Endothelial cell (in vitro differentiated cells): ENCODE data around the gene NAA10. TPM values are rescaled to one million over a fixed set of nuclear protein-coding genes. Genes with fewer than 3 reads are reported as not detected.

Experiments used
- DNase-seq: peaks from one replicate; pipeline ENCODE4 v3.0.0; 2021; ENCODE audit warnings: low spot score
- H3K27ac Mint-ChIP-seq: one replicate; pipeline ENCODE4 v1.8.0; 2021; ENCODE audit warnings: mixed read lengths, inconsistent platforms; ENCODE audit not compliant: unreplicated experiment
- H3K27me3 Mint-ChIP-seq: one replicate; pipeline ENCODE4 v1.8.0; 2021; ENCODE audit warnings: mild to moderate bottlenecking, moderate library complexity, mixed read lengths, inconsistent platforms; ENCODE audit not compliant: unreplicated experiment
- H3K36me3 Mint-ChIP-seq: one replicate; pipeline ENCODE4 v1.8.0; 2021; ENCODE audit warnings: mild to moderate bottlenecking, low read depth, mixed read lengths, inconsistent platforms; ENCODE audit not compliant: unreplicated experiment
- H3K4me1 Mint-ChIP-seq: one replicate; pipeline ENCODE4 v1.8.0; 2021; ENCODE audit warnings: mild to moderate bottlenecking, mixed read lengths, inconsistent platforms; ENCODE audit not compliant: unreplicated experiment
- H3K4me3 Mint-ChIP-seq: one replicate; pipeline ENCODE4 v1.8.0; 2021; ENCODE audit warnings: mild to moderate bottlenecking, mixed read lengths, inconsistent platforms; ENCODE audit not compliant: unreplicated experiment
- H3K9me3 Mint-ChIP-seq: one replicate; pipeline ENCODE4 v1.8.0; 2021; ENCODE audit warnings: mixed read lengths, inconsistent platforms; ENCODE audit not compliant: unreplicated experiment
- total RNA-seq: library from RNA; stranded (reverse); fragmentation: NEBNext Ultra II Directional; extraction: Animal tissue kit (Norgen Biotek cat#: 25700); gene quantifications from one replicate; pipeline ENCODE4 v1.2.1, GENCODE V29; 2021; ENCODE audit not compliant: unreplicated experiment
- TF ChIP-seq, protein P1 (sequence below): fragments of 200-600 bp; sonication (generic); IDR thresholded peaks from one replicate; pipeline ENCODE4 v1.5.0; 2021; ENCODE audit warnings: antibody characterized with exemption; ENCODE audit not compliant: unreplicated experiment

The NAA10 gene
- total RNA-seq, 1 donor from 2014 or later = 85.5 TPM

DNA sequence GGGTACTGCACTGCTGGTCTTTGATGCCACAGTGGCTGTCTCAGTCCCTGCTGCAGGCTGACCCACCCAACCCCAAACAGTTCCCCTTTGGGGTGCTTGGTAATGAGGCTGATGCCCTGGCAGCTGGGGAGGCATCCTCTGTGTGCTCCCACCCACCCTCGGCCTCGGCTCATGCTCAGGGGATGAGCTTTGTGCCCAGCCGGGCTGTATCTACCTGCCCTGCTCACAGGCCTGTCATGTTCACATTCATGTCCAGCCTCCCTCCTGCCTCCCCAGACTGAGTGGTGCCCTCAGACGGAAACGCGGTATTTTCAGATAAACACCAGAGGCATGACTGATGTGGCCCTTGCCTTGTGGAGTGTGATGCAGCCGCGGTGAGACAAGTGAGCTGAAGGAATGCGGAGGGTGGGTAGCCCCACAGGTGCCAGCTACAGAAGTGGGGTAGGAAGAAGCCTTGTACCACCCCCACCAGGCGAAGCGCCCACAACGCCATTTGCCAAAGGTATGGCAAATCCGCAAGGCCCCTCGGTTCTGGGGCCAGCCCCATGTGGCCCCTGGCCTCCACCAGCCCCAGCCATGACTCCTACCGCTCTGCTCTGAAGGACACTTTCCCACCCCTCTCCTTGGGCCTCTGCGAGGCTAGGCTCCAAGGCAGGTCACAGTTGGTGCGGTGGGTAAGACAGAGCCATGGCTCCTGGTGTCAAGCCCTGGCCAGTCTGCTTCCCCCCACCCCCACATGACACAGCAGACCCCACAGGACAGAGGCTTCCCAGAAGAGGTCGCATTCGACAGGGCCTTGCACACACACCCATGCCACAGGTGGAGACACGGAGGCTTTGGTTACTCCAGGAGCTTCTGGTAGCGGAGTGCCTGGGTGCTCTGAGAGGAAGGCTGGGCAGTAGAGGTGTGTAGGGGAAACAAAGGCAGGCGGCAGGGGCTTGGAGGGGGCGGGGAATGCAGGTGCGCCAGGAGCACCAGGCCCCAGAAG is 11.4 kb upstream of the NAA10 start:
- no peak for DNase-seq
- Mint-ChIP-seq H3K4me3 (no peak overlapping the region), H3K36me3 (peaks cover 7% of the 10 kb centered on the region), H3K27ac (no peak overlapping the region), H3K4me1 (peaks cover 13% of the 10 kb centered on the region), H3K27me3 (peaks cover 5% of the 10 kb centered on the region), H3K9me3 (no peaks in the 10 kb centered on the region)
- TF ChIP-seq, protein P1, sequence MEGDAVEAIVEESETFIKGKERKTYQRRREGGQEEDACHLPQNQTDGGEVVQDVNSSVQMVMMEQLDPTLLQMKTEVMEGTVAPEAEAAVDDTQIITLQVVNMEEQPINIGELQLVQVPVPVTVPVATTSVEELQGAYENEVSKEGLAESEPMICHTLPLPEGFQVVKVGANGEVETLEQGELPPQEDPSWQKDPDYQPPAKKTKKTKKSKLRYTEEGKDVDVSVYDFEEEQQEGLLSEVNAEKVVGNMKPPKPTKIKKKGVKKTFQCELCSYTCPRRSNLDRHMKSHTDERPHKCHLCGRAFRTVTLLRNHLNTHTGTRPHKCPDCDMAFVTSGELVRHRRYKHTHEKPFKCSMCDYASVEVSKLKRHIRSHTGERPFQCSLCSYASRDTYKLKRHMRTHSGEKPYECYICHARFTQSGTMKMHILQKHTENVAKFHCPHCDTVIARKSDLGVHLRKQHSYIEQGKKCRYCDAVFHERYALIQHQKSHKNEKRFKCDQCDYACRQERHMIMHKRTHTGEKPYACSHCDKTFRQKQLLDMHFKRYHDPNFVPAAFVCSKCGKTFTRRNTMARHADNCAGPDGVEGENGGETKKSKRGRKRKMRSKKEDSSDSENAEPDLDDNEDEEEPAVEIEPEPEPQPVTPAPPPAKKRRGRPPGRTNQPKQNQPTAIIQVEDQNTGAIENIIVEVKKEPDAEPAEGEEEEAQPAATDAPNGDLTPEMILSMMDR = no peak

DNA sequence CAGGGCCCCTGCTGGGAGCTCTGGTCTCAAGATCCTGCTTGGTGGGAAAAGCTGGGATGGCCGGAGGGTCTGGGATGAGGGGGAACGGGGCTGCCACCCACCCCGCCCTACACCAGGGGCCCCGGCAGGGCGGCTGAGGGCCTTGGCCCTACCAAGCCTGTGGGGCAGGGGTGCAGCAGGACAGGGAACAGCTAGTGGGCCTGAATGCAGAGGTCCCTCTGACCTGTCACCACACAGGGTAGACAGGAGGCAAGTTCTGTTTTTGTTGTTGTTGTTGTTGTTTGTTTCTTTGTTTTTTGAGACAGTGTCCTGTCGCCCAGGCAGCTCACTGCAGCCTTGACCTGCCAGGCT is 9.9 kb upstream of the NAA10 start:
- Mint-ChIP-seq H3K4me1 (peaks cover 11% of the 10 kb centered on the region), H3K27me3 (peaks cover under 1% of the 10 kb centered on the region), H3K36me3 (peaks cover 4% of the 10 kb centered on the region), H3K9me3 (no peaks in the 10 kb centered on the region), H3K4me3 (no peak overlapping the region), H3K27ac (no peak overlapping the region)
- TF ChIP-seq, protein P1 = no peak
- no peak for DNase-seq

DNA sequence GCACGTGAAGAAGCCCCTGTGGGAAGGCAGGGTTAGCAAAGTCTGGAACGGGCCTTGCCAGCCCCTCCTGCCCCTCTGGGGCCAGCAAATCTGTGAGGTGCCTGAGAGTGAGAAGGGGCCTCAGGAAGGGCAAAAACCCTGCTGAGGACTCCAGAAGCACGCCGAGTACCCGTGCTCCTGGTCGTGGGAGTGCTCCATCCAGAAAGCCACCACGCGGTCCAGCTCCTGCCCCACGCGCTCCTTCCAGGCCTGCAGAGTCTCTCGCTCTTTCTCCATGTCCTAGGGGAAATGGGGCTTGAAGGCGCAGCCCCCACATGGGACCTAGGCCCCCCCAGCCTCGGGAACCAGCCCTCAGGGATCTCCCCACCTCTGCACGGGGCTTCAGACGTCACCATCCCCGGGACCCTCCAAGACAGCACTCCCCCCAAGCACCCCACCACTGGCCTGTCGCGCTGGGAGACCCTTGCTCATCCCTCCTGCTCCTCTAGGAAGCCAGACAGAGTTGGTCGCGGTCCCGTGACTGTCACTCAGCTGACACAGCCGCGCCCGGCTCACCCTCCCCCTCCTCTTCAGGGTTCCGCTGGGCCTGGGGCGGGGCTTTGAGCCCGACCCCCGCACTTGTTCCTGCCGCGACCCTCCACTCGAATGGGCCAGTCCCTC is 9.4 kb upstream of the NAA10 start, which contains the start of gene RENBP:
Gene RENBP, minus strand, starts transcription at position 504 of the 660 bp plus-strand sequence. Its CDS starts 33 bp downstream, at position 471.
- peaks cover 2% of the 10 kb centered on the region for H3K27me3 Mint-ChIP-seq
- peaks cover 11% of the 10 kb centered on the region for H3K4me1 Mint-ChIP-seq
- peaks cover 4% of the 10 kb centered on the region for H3K36me3 Mint-ChIP-seq
- no peak for DNase-seq
- no peaks in the 10 kb centered on the region for H3K9me3 Mint-ChIP-seq
- H3K27ac Mint-ChIP-seq = no peak within 1 kb of the TSS
- TF ChIP-seq, protein P1 = no peak
- peak within 1 kb of the TSS; percentile 51 for H3K4me3 Mint-ChIP-seq

- H3K36me3 Mint-ChIP-seq = no peaks in the 10 kb centered on the region
- DNase-seq = no peak
- H3K9me3 Mint-ChIP-seq = no peaks in the 10 kb centered on the region
- H3K27me3 Mint-ChIP-seq = peaks cover 2% of the 10 kb centered on the region
- no peak overlapping the region for H3K27ac Mint-ChIP-seq
- no peak overlapping the region for H3K4me3 Mint-ChIP-seq
- TF ChIP-seq, protein P1 = no peak
- peaks cover 4% of the 10 kb centered on the region for H3K4me1 Mint-ChIP-seq
These were observed 6.8 kb upstream of the NAA10 start for GRCh38 chrX:153941336-153942252.
